Measurements from ENCODE around the gene RPL38.
A peak's percentile ranks its signal among the peaks of the same experiment; 100 is the strongest.

RPL38 gene

GRCh38 chr17:74170924-74171323, 32.6 kb upstream of the RPL38 start:
- no peak for DNase-seq (ENCODE audit: low read depth)
- H3K4me3 ChIP-seq (replicated peaks; ENCODE audit: low read depth, low read length) = no peak overlapping the region
- TF ChIP-seq CTCF (IDR thresholded peaks at IDR 0.05; ENCODE audit: low read length, missing control alignments) = no peak

GRCh38 chr17:74172700-74173099, 30.8 kb upstream of the RPL38 start:
- DNase-seq (ENCODE audit: low read depth) = no peak
- H3K4me3 ChIP-seq (replicated peaks; ENCODE audit: low read depth, low read length) = no peak overlapping the region

GRCh38 chr17:74176546-74177001, 26.9 kb upstream of the RPL38 start:
- DNase-seq (ENCODE audit: low read depth) = peak; percentile 71
- peak; percentile 90 for TF ChIP-seq CTCF (IDR thresholded peaks at IDR 0.05; ENCODE audit: low read length, missing control alignments)
- no peak overlapping the region for H3K4me3 ChIP-seq (replicated peaks; ENCODE audit: low read depth, low read length)

More at GRCh38 chr17:74172700-74173099, 30.8 kb upstream of the RPL38 start:
- no peak for TF ChIP-seq CTCF (IDR thresholded peaks at IDR 0.05; ENCODE audit: low read length, missing control alignments)

GRCh38 chr17:74177018-74177450, 26.4 kb upstream of the RPL38 start:
- TF ChIP-seq CTCF (IDR thresholded peaks at IDR 0.05; ENCODE audit: low read length, missing control alignments) = no peak
- no peak overlapping the region for H3K4me3 ChIP-seq (replicated peaks; ENCODE audit: low read depth, low read length)
- DNase-seq (ENCODE audit: low read depth) = no peak

GRCh38 chr17:74179576-74179975, 23.9 kb upstream of the RPL38 start:
- no peak overlapping the region for H3K4me3 ChIP-seq (replicated peaks; ENCODE audit: low read depth, low read length)
- TF ChIP-seq CTCF (IDR thresholded peaks at IDR 0.05; ENCODE audit: low read length, missing control alignments) = no peak
- no peak for DNase-seq (ENCODE audit: low read depth)

- DNase-seq (ENCODE audit: low read depth) = no peak
- no peak for TF ChIP-seq CTCF (IDR thresholded peaks at IDR 0.05; ENCODE audit: low read length, missing control alignments)
Observed at GRCh38 chr17:74180336-74180735, 23.1 kb upstream of the RPL38 start.

GRCh38 chr17:74181341-74181740, 22.1 kb upstream of the RPL38 start:
- no peak overlapping the region for H3K4me3 ChIP-seq (replicated peaks; ENCODE audit: low read depth, low read length)
- no peak for TF ChIP-seq CTCF (IDR thresholded peaks at IDR 0.05; ENCODE audit: low read length, missing control alignments)
- no peak for DNase-seq (ENCODE audit: low read depth)

More at GRCh38 chr17:74180336-74180735, 23.1 kb upstream of the RPL38 start:
- H3K4me3 ChIP-seq (replicated peaks; ENCODE audit: low read depth, low read length) = no peak overlapping the region

Data from fibroblast of pulmonary artery (primary cell).